PFSK-1 (cell line): Measurements from ENCODE around the gene ARSA.

Source experiments
- FOXP2 ChIP-seq: optimal IDR thresholded peaks from 2 replicates; pipeline ENCODE3; 2011; ENCODE audit warnings: borderline replicate concordance, control low read depth, inconsistent platforms; ENCODE audit not compliant: insufficient read depth; ENCODE audit errors: extremely low read length, extremely low read depth
- POLR2AphosphoS5 ChIP-seq: IDR thresholded peaks from 2 replicates; pipeline ENCODE4 v1.6.1; 2012; ENCODE audit warnings: low read depth, mild to moderate bottlenecking, control low read depth, low read length, moderate library complexity
- TAF1 ChIP-seq: IDR thresholded peaks from 2 replicates; pipeline ENCODE4 v1.6.1; 2012; ENCODE audit warnings: low read length, control low read depth, borderline replicate concordance; ENCODE audit not compliant: insufficient read depth
- TF ChIP-seq, protein P1 (sequence below), 2 experiments: IDR thresholded peaks; 2 replicates each; pipeline versions ENCODE4 v1.6.1 to v1.8.0; 2011 to 2012; ENCODE audit warnings: low read depth in 2 of 2, low read length in 2 of 2, control low read depth in 1 of 2, inconsistent platforms in 1 of 2, mild to moderate bottlenecking in 1 of 2, moderate library complexity in 1 of 2; ENCODE audit not compliant: insufficient read depth in 1 of 2

- TF ChIP-seq, protein P1, sequence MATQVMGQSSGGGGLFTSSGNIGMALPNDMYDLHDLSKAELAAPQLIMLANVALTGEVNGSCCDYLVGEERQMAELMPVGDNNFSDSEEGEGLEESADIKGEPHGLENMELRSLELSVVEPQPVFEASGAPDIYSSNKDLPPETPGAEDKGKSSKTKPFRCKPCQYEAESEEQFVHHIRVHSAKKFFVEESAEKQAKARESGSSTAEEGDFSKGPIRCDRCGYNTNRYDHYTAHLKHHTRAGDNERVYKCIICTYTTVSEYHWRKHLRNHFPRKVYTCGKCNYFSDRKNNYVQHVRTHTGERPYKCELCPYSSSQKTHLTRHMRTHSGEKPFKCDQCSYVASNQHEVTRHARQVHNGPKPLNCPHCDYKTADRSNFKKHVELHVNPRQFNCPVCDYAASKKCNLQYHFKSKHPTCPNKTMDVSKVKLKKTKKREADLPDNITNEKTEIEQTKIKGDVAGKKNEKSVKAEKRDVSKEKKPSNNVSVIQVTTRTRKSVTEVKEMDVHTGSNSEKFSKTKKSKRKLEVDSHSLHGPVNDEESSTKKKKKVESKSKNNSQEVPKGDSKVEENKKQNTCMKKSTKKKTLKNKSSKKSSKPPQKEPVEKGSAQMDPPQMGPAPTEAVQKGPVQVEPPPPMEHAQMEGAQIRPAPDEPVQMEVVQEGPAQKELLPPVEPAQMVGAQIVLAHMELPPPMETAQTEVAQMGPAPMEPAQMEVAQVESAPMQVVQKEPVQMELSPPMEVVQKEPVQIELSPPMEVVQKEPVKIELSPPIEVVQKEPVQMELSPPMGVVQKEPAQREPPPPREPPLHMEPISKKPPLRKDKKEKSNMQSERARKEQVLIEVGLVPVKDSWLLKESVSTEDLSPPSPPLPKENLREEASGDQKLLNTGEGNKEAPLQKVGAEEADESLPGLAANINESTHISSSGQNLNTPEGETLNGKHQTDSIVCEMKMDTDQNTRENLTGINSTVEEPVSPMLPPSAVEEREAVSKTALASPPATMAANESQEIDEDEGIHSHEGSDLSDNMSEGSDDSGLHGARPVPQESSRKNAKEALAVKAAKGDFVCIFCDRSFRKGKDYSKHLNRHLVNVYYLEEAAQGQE (IDR thresholded peaks at IDR 0.05; ENCODE audit: insufficient read depth in 1 of 2, low read depth in 2 of 2, low read length in 2 of 2), result no peak
- TF ChIP-seq FOXP2 (no peak), POLR2AphosphoS5 (no peak), TAF1 (no peak)
These were observed 41.5 kb downstream of the ARSA start for GRCh38 chr22:50586416-50586815.
